HG02840 (cell line): ENCODE data around the gene ENDOD1.

Experiments
- ATAC-seq: cut with Tn5 transposase; IDR thresholded peaks from one replicate; pipeline ENCODE4 v1.9.1; 2021; ENCODE audit warnings: mild to moderate bottlenecking, moderate library complexity, moderate number of reproducible peaks; ENCODE audit not compliant: unreplicated experiment, low FRiP score

Gene ENDOD1

GRCh38 chr11:95076416-95076815 lies 13.2 kb upstream of the ENDOD1 start:
- ATAC-seq = no peak

DNA sequence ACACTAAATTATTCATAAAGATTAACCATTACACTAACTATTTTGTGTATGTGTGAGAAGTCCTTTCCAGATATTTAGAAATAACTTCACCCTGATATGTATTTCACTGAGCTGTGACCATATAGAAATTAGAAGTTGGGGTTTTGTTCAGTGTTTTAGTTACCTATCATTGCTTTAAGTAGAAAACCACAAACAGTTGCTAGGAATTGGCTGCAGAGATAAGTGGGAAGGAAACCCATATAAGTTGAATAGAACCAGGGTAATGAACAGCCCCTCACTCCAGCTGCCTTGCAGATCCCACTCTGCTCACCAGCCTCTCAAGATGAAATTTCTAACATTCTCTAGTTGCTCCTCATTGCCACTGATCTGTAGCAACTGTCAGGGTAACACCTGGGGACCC lies 12.7 kb upstream of the ENDOD1 start:
- ATAC-seq = no peak

DNA sequence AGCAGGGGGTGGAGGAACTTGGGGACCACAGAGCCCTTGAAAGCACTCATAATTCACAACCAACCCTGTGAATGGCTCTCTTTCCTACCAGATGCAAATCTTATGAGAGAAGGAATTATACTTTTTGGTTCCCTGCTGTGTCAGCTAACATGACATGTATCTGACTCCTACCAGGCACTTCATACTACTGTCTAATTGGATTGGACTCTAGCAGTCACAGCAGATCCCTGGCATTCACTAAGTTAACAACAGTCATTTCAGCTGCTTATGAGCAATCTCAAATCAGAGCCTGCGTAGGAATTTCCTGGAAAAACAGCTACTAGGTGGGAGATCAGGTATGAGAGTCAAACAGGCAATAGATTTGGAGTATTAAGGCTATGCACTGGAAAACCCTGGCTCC lies 11.1 kb upstream of the ENDOD1 start:
- ATAC-seq = no peak

DNA sequence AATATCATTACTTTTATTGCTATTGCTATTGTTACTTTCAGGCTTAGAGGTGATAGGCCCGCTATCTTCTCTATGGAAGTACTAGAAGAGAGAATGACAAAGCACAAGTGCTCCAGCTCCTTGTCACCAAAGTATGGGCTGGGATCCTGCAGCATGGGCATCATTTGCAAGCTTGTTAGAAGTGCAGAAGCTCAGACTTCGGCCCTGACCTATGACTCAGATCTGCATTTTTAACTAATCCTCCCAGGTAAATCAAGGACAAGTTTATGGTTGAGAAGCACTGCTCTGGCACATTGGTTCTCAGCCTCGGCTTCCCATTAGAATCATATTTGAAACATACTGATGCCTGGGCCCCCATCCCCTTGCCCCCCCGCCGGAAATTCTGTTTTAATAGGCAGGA lies 8.6 kb upstream of the ENDOD1 start:
- ATAC-seq = no peak

GRCh38 chr11:95081412-95081811 lies 8.2 kb upstream of the ENDOD1 start:
- ATAC-seq = no peak

DNA sequence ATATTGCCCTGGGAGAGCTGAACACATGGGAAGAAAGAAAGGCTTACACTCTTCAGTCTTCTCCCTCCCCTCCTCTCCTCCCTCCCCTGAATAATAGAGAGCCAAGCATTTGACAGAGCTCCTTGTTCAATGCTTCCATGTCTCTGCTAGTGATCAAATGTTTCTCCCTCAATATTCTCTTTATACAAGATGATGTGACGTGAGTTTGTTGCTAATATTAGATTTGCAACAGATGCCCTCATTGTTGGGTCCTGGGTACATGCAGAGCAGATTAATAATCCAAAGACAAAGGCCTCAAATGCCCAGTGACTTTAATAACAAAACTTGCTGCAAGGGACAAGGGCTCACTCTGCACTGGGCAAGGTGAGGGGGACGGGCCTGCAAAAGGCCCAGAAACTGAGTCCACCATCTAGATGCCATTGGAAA lies 7.1 kb upstream of the ENDOD1 start:
- no peak for ATAC-seq

DNA sequence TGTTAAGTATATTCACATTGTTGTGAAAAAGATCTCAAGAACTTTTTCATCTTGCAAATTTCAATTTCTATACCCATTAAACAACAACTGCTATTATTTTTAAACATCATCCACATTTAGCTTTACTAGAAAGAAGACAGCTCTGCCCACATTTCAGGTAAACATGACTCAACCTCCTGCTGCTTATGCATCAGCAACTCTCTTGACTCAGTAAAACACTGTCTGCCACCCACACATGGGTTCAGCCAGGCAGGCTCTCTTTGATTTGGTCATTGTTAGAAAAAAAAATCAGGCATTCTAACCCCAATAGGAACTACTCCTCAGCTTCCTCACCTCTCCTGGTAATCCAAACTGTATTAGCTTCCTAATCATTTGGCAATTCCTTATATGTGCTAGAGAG lies 5.1 kb upstream of the ENDOD1 start:
- ATAC-seq = no peak

GRCh38 chr11:95085117-95085816 lies 4.4 kb upstream of the ENDOD1 start:
- ATAC-seq = no peak

- no peak for ATAC-seq
Measured at GRCh38 chr11:95086151-95086550, 3.5 kb upstream of the ENDOD1 start.

DNA sequence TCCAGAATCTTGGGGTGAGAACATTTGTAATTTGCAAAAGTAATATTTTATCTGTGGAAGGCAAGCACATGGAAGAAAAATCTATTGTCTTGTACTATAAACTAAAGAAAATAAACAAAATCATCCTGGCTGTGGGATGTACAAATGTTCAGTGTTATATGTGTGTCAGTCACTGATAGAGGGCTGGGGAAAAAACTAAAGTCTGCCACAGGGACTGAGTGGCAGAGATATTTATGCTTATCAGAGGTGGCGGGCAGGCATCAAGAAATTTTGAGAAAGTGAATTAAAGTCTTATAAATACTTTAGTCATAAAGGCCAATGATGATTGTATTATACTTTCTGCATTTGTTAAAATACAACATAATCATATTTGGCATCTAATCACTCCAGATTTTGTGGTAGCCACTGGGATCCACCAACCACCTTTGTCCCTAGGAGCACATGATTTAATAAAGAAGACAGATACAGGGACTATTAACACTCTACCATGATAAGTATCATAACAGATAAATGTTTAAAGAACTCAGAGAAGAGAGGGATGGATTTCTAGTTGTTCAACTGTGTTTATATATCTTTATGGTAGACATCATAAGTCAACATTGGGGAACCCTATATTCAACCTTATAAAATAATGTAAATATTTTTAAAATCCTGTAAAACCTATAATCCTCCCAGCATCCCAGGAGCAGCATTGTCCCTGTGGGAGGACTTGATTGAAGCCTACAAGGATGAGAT lies 2.6 kb upstream of the ENDOD1 start:
- ATAC-seq = no peak

- peak; percentile 59 for ATAC-seq
Measured at GRCh38 chr11:95088946-95089619, 563 bp upstream of the ENDOD1 start.

DNA sequence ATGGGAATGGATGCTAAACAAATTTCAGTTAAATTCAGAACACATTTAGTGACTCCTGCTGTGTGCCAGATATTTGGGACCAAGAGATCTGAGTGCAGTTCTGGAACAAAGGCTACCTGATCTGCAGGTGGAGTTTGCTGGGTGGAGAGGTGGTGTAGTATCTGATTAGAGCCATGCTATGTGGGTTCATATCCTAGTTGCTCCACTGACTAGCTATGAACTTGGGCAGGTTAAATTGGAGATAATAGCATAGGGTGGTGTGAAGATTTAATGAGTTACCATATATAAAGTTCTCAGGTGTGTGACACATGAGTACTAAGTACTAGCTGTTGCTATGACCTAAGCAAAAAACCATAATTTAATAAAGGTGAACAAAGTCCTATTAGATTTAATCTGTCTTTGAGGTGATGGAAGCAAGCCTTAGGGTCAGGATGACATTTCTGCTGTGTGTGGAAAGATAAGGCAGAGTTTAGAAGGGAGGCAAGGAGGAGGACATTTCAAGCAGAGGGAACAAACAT lies 2.1 kb downstream of the ENDOD1 start:
- ATAC-seq = no peak

DNA sequence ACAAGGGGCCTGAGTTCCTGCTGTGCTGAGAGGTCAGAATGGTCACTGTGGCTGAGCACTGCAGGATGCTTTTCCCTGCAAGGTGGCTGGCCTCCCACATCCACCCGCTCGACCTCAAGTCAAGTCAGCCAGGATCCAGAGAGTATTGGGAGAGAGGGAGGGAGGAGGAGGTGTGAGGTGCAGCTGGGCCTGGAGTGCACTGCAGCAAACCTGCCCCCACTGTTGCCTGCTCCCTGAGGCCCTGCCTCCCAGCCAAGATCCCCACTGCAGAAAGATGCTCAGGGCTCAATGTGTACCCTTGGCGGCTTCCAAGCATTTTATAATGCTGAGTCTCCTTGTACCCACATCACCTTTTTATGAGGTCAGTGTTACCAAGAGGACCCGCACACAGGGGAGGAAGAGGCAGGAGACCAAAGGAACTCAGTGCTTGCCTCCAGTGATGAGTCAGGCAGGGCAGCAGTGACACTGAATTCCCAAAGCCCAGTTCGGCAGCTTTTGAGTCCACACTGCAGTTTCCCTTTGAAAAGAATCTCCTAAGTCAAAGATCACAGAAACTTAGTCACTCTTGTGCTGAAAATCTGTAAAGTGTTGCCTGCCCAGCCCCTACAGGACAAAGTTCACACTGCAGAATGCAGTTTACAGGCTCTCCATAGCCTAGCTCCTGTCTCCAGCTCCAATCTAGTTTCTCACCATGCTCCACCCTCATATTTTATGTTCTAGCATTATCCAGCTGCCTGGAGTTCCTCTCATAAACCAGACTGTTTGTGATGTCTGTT lies 3.1 kb downstream of the ENDOD1 start:
- ATAC-seq = no peak

DNA sequence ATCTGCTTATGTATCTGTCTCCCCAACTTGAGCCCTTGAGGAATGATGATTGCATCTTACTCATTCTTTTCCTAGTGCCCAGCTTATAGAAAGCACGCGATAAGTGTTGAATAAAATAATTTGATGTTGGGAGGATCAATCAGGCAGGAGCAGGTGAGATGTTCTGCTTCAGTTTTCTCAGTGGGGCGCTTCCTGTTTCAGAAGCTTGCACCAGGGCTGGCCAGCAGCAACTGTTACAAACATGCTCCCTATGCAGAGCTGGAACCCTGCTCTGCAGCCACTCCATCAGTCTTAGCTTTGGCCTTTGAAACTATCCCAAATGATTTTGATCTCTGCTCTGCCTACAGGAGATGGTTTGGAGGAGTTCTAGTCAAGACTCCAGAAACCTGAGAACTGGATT lies 3.9 kb downstream of the ENDOD1 start:
- no peak for ATAC-seq

GRCh38 chr11:95095858-95096587 lies 6.4 kb downstream of the ENDOD1 start:
- ATAC-seq = peak; percentile 64

- ATAC-seq = no peak
Measured at GRCh38 chr11:95097209-95097608, 7.6 kb downstream of the ENDOD1 start.

DNA sequence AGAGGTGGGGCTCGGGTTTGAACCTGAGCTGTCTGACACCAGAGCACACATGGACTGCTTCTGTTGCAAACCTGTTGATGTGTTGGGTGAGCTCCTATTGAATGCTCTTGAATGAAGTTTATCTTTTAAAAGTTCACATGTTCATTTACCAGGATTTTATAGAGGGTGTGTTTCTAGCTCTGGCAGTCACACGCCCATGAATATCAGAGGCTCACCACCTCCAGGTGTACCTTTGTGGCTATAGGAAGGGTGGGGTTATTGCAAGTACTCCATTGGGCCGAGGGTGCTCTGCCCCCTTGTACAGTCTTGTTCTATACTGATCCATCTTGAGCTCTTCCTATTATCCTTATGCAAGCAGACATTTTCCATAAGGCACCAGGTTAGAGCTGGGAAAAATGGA lies 9.2 kb downstream of the ENDOD1 start:
- no peak for ATAC-seq

DNA sequence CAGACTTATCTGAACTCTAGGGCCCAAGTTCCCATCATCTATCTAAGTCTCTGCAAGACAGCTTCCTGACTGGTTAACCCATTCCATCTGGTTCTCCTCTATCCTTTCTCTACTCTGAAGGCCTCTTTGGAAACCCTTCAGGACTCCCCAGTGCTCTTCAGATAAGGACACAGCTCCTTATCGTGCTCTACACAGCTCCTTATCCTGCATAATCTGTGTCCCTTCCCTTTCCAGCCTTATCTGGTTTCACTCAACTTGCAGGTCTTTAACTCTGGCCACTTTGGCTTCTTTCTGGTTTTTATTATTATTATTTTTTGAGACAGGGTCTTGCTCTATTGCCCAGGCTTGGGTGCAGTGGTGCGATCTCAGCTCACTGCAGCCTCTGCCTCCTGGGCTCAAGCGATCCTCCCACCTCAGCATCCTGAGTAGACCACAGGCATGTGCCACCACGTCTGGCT lies 10.6 kb downstream of the ENDOD1 start:
- no peak for ATAC-seq

DNA sequence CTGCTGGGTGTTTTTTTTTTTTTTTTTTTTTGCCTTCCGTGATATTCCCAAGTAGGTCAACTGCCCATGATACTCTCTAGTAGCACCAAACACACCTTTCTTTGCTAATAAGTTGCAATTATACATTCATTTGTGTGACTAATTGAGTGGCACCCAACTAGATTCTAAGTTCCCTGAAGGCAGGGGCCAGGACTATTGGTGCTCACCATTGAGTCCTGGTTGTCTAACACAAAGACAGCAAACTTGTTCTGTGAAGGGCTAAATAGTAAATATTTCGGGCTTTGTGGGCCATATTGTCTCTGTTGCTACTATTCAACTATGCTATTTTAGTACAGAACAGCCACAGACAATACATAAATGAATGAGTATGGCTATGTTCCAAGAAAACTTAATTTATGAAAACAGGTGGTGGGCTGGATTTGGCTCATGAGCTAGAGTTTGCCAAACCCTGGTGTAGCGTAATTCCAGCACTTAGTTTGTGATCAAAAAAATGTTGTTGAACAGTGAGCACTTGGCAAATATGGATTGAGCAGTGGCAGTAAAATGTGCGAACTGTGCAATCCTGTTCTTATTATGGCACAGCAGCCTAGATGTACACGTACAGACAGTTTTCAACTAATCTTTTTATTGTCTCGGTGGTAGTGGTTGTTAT lies 11.3 kb downstream of the ENDOD1 start:
- no peak for ATAC-seq
